ENCODE data around the gene GPR137C. TPM values are rescaled to one million over a fixed set of nuclear protein-coding genes. Genes with fewer than 3 reads are reported as not detected.

GPR137C gene
- polyA plus RNA-seq, 1 of the 3 experiments (the other 2 are of a cell fraction) = 0.54 TPM

- TF ChIP-seq ZBTB33 (IDR thresholded peaks at IDR 0.05; ENCODE audit: borderline replicate concordance, low read depth) = no peak
Measured at GRCh38 chr14:52589646-52590045, 37.0 kb downstream of the GPR137C start (continued).

GRCh38 chr14:52590318-52590717 is 37.7 kb downstream of the GPR137C start:
- H3F3A ChIP-seq (replicated peaks; ENCODE audit: insufficient read depth) = no peaks in the 10 kb centered on the region
- H3K4me2 ChIP-seq = no peak overlapping the region
- no peak overlapping the region for H3K4me3 ChIP-seq (ENCODE audit: low read depth in 2 of 2, low read length in 1 of 2)
- no peak overlapping the region for H2AFZ ChIP-seq (ENCODE audit: low read depth)
- no peaks in the 10 kb centered on the region for H3K9me2 ChIP-seq
- ChIA-PET CTCF (interaction anchor here (1.4 kb wide), 1 partner anchor 290 kb away, joined by 3 read pairs; no protein-coding TSS in a partner anchor), POLR2A (no interaction called here)
- no peak overlapping the region for H3K27ac ChIP-seq (ENCODE audit: low read depth in 2 of 2, low read length in 1 of 2)
- WGBS (ENCODE audit: low lambda C conversion rate) = 76% methylated on average over 1 of the region's 1 CpG
- no peaks in the 10 kb centered on the region for H3K79me2 ChIP-seq (ENCODE audit: insufficient read depth)
- no peaks in the 10 kb centered on the region for H3K4me1 ChIP-seq (ENCODE audit: control insufficient read depth in 1 of 2, insufficient read depth in 2 of 2, low read depth in 1 of 2, low read length in 1 of 2)
- no peak overlapping the region for H3K9ac ChIP-seq
- no peaks in the 10 kb centered on the region for H3K9me3 ChIP-seq
- no peaks in the 10 kb centered on the region for H4K20me1 ChIP-seq (ENCODE audit: insufficient read depth)
- TF ChIP-seq IRF3 (IDR thresholded peaks at IDR 0.05; ENCODE audit: low read depth, low read length) (no peak), RCOR1 (IDR thresholded peaks at IDR 0.05; ENCODE audit: low read length) (no peak), GABPA (IDR thresholded peaks at IDR 0.05; ENCODE audit: low read depth) (no peak), TCF12 (IDR thresholded peaks at IDR 0.05) (no peak), SMC3 (IDR thresholded peaks at IDR 0.05; ENCODE audit: low read depth, low read length) (no peak)
- no peaks in the 10 kb centered on the region for H3K36me3 ChIP-seq (replicated peaks in 1 of 2; ENCODE audit: control insufficient read depth in 1 of 2, insufficient read depth in 2 of 2, low read length in 1 of 2)
- DNase-seq = no peak
- no peaks in the 10 kb centered on the region for H3K27me3 ChIP-seq (ENCODE audit: insufficient read depth)

GRCh38 chr14:52596320-52596719 is 43.7 kb downstream of the GPR137C start:
- Histone ChIP-seq H3K9me2 (no peaks in the 10 kb centered on the region), H3K4me2 (no peak overlapping the region), H3K4me3 (ENCODE audit: low read depth in 2 of 2, low read length in 1 of 2) (no peak overlapping the region), H3K79me2 (ENCODE audit: insufficient read depth) (no peaks in the 10 kb centered on the region), H3K4me1 (ENCODE audit: control insufficient read depth in 1 of 2, insufficient read depth in 2 of 2, low read depth in 1 of 2, low read length in 1 of 2) (no peaks in the 10 kb centered on the region), H3F3A (replicated peaks; ENCODE audit: insufficient read depth) (no peaks in the 10 kb centered on the region), H3K9ac (no peak overlapping the region), H3K36me3 (replicated peaks in 1 of 2; ENCODE audit: control insufficient read depth in 1 of 2, insufficient read depth in 2 of 2, low read length in 1 of 2) (no peaks in the 10 kb centered on the region), H2AFZ (ENCODE audit: low read depth) (no peak overlapping the region), H4K20me1 (ENCODE audit: insufficient read depth) (no peaks in the 10 kb centered on the region), H3K27me3 (ENCODE audit: insufficient read depth) (no peaks in the 10 kb centered on the region), H3K27ac (ENCODE audit: low read depth in 2 of 2, low read length in 1 of 2) (no peak overlapping the region), H3K9me3 (no peaks in the 10 kb centered on the region)
- ChIA-PET CTCF (no interaction called here), POLR2A (no interaction called here)
- 73% methylated on average over 10 of the region's 10 CpGs for WGBS (ENCODE audit: low lambda C conversion rate)
- DNase-seq = no peak
- no peak for TF ChIP-seq USF2 (IDR thresholded peaks at IDR 0.05; ENCODE audit: borderline replicate concordance, low read depth, low read length)
- TF ChIP-seq SMC3 (IDR thresholded peaks at IDR 0.05; ENCODE audit: low read depth, low read length) = no peak
- TF ChIP-seq FOXJ3 (CRISPR knock-in tag; IDR thresholded peaks at IDR 0.05) = no peak
- no peak for TF ChIP-seq PBX3 (IDR thresholded peaks at IDR 0.05)
- TF ChIP-seq EZH2phosphoT487 (IDR thresholded peaks at IDR 0.05; ENCODE audit: borderline replicate concordance, low read depth) = no peak
- no peak for TF ChIP-seq YY1 (IDR thresholded peaks at IDR 0.05; ENCODE audit: low read depth)

Data from SK-N-SH (cell line).